GM19239 (cell line): ENCODE data around the gene PIWIL1.

Source experiments
- DNase-seq: peaks from one replicate; pipeline ENCODE4 v3.0.0; 2011; ENCODE audit warnings: low spot score; ENCODE audit not compliant: insufficient read length
- FAIRE-seq: peaks from 2 replicates; lab custom pipeline; 2011; peaks lifted over from hg19 to GRCh38; lab: Jason Lieb, UNC

Gene PIWIL1

GRCh38 chr12:130335517-130336392, 1.9 kb upstream of the PIWIL1 start:
- FAIRE-seq, result peak; percentile 77

GRCh38 chr12:130336723-130337487, 782 bp upstream of the PIWIL1 start:
- DNase-seq (no peak), FAIRE-seq (no peak)

More at GRCh38 chr12:130335517-130336392, 1.9 kb upstream of the PIWIL1 start:
- peak; percentile 36 for DNase-seq

- DNase-seq (no peak), FAIRE-seq (no peak)
Observed at GRCh38 chr12:130338794-130339601, 1.3 kb downstream of the PIWIL1 start.

GRCh38 chr12:130339951-130340350, 2.3 kb downstream of the PIWIL1 start:
- FAIRE-seq, result no peak

GRCh38 chr12:130342442-130342841, 4.8 kb downstream of the PIWIL1 start:
- FAIRE-seq (no peak), DNase-seq (no peak)

More at GRCh38 chr12:130339951-130340350, 2.3 kb downstream of the PIWIL1 start:
- no peak for DNase-seq

- FAIRE-seq (no peak), DNase-seq (no peak)
Observed at GRCh38 chr12:130342842-130343241, 5.2 kb downstream of the PIWIL1 start.

- DNase-seq (no peak), FAIRE-seq (no peak)
Observed at GRCh38 chr12:130344529-130344928, 6.8 kb downstream of the PIWIL1 start.

- no peak for FAIRE-seq
Observed at GRCh38 chr12:130345292-130345691, 7.6 kb downstream of the PIWIL1 start.

GRCh38 chr12:130347588-130347987, 9.9 kb downstream of the PIWIL1 start:
- FAIRE-seq, result no peak
- no peak for DNase-seq

More at GRCh38 chr12:130345292-130345691, 7.6 kb downstream of the PIWIL1 start:
- no peak for DNase-seq

- FAIRE-seq (no peak), DNase-seq (no peak)
Observed at GRCh38 chr12:130350715-130351114, 13.0 kb downstream of the PIWIL1 start.

GRCh38 chr12:130351326-130351725, 13.6 kb downstream of the PIWIL1 start:
- no peak for DNase-seq
- FAIRE-seq, result no peak

GRCh38 chr12:130353081-130353480, 15.4 kb downstream of the PIWIL1 start:
- DNase-seq, result no peak
- no peak for FAIRE-seq

- no peak for FAIRE-seq
- DNase-seq, result no peak
Observed at GRCh38 chr12:130354407-130354806, 16.7 kb downstream of the PIWIL1 start.

GRCh38 chr12:130356222-130356621, 18.5 kb downstream of the PIWIL1 start:
- FAIRE-seq (no peak), DNase-seq (no peak)

- DNase-seq, result no peak
- FAIRE-seq, result no peak
Observed at GRCh38 chr12:130357241-130357640, 19.6 kb downstream of the PIWIL1 start.

GRCh38 chr12:130357729-130358330, 20.1 kb downstream of the PIWIL1 start:
- DNase-seq (no peak), FAIRE-seq (no peak)

- no peak for DNase-seq
- FAIRE-seq, result no peak
Observed at GRCh38 chr12:130362060-130362459, 24.4 kb downstream of the PIWIL1 start.

- no peak for FAIRE-seq
Observed at GRCh38 chr12:130364578-130364977, 26.9 kb downstream of the PIWIL1 start.

GRCh38 chr12:130366159-130366558, 28.5 kb downstream of the PIWIL1 start:
- DNase-seq, result no peak

More at GRCh38 chr12:130364578-130364977, 26.9 kb downstream of the PIWIL1 start:
- no peak for DNase-seq

GRCh38 chr12:130367003-130367402, 29.3 kb downstream of the PIWIL1 start:
- FAIRE-seq, result no peak
- no peak for DNase-seq

More at GRCh38 chr12:130366159-130366558, 28.5 kb downstream of the PIWIL1 start:
- no peak for FAIRE-seq
